LHCN-M2 (cell line): ENCODE data around the gene TRMT1. TPM values are rescaled to one million over a fixed set of nuclear protein-coding genes. Genes with fewer than 3 reads are reported as not detected.
A peak's percentile ranks its signal among the peaks of the same experiment; 100 is the strongest.

ENCODE experiments used
- DNase-seq: peaks from one replicate; pipeline ENCODE4 v3.0.0-alpha.2; 2012; ENCODE audit warnings: low read depth
- total RNA-seq: library from RNA; depleted of rRNA; stranded (reverse); fragments of >200 nt; gene quantifications from 2 replicates; pipeline ENCODE4 v1.2.3, GENCODE V29; 2014

Gene TRMT1
- total RNA-seq, 1 experiment from 2014 or later, result 39.6 TPM

DNA sequence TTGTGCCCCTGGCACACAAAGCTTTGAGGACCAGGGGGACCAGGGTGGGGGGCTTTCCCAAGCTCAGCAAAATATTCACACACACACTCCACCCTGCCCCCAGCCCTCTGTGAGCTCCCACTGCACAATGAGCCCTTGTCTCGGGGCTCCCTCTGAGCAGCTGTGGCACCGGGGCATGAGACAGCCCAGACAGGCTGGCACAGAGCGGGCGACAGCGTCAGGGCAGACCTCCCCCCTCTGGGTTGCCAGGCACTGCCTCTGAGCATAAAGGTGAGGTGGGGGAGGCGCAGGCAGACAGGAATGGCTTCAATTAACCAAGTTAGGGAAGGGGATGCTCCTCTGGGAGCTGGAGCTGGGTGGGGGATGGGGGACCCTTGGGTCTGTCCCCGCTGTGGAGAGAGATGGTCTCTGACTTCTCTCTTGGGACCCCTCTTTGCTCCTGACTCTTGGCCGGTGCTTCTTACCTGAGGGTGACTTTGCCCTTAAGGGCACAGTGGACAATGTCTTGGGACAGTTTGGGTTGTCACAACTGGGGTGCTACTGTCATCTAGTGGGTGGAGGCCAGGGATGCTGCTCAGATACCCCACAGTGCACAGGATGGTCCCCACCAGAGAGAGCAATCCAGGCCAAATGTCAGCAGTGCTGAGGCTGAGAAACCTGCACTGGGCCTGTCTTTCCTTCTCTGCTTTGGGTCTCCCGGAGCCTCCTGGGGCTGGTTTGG is 44.2 kb downstream of the TRMT1 start:
- no peak for DNase-seq

DNA sequence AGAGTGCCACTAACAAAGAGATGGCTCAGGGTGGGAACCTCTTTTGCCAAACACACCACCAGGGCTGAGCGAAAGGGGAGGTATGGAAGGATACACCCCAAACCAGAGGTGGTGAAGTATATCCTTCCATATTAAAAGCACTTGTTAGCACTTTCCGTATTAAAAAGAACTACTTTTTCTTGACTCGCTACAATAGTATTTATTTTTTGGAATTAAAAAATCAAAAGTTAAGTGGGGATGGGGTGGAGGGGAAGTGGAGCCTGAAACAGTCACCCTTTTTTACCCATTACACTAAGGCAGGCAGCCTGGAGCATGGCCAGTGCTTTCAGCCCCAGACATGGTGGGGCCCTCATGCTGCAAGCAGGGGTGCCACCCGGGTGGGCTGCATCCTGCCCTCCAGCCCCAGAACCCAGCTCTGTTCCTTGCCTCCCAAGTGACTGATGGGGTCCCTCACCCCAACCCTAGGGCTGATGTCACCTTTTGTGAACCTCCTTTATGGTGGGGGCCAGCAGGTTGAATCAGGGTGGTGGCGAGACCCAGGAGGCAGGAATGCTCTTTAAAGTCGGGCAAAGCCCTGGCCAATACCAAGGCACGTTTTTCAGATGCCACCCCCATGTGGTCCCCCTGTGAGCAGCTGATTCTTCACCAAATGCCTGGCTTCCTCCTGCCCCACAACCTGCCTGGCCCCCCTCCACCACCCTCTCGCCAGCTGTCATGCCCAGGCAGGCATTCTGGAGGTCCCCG is 44.9 kb downstream of the TRMT1 start:
- no peak for DNase-seq

DNA sequence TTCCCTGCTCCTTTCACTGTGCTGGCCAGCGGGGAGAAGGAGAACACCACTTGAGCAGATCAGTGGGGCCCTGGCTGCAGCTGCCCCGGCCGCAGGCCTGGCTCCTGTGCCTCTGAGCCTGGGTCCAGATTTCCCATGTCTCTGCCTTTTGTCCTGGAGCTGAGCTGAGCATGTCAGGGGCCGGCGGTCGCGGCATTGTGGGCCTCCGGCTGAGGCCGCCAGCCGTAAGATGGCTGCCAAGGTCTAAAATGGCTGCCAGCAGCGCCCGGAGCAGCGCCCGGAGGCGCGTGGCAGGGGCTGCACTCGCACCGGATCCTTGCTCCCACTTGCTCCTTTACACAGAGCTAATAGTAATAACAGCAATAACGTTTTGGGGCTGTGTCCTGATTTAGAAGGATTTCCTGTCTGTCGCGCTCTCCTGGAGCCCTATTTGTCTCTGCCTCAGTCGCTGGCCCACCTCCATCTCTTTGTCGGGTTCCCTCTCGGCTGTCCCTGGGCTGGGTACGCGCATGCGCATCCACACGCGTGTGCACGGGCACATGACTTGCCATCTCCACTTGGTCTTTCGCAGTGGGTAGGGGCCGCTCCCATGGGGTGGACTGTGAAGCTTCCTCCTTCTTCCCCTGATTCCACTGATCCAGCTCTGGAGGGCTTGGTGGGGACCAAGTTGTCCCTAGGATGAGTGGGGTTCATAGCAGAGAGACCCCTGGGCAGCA is 46.0 kb downstream of the TRMT1 start:
- no peak for DNase-seq

- no peak for DNase-seq
These were observed 46.9 kb downstream of the TRMT1 start for GRCh38 chr19:13069415-13070359.

DNA sequence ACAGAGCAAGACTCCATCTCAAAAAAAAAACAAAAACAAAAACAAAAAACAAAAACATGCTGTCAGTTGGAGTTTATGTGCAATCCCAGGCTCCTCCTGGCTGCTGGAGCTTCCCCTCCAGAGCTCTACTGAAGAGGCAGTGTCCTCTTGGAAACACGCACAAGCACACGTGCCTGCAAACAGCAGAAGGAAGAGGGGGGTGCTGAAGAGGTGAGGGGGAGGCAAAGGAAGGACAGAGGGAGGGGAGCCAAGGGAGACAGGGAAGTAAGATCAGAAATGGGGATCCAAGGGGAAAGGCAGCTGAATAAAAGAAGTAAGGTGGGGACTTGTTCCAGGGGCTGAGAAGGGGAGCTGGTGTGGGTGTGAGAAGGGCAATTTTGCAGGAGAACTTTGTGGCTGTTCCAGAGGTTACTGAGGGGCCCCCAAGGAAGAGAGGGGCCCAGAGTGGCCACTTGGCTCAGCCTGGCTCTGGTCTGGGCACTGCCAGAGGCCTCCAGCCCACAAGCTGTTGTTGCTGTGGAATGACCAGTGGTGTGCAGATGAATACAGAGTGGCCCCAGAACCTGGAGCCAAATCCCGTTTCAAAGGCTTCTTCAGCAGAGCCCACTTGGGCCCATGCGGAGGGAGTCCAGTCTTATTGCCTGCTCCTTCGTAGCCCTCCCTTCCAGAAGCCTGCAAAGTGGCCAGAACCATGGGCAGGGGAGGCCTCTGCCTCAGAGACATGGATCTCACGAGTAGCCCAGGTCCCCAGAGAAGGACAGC is 48.3 kb downstream of the TRMT1 start:
- DNase-seq, result no peak

- DNase-seq, result no peak
These were observed 49.4 kb downstream of the TRMT1 start for GRCh38 chr19:13066933-13067807.

DNA sequence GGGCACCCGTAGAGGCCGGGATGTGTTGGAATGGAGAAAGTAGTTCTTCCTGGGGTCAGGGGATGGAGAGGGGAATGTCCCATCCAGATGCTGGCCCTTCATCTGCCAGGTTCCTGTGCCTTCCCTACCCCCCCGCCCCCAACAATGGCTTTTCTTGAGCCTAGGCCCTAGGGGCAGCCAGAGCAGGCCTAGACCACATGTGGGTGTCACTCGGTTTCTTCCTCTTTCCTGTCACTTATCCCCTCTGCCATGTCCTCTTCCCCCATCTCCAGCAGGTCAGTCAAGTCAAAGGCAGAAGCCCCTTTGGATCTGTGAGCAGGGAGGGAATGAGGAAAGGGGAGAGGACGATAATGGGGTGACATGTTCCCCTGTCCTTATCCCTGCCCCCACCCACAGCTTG is 50.3 kb downstream of the TRMT1 start:
- no peak for DNase-seq

GRCh38 chr19:13064092-13064489 is 52.4 kb downstream of the TRMT1 start:
- DNase-seq, result no peak

GRCh38 chr19:13063461-13064091 is 53.0 kb downstream of the TRMT1 start:
- DNase-seq, result peak; percentile 34

DNA sequence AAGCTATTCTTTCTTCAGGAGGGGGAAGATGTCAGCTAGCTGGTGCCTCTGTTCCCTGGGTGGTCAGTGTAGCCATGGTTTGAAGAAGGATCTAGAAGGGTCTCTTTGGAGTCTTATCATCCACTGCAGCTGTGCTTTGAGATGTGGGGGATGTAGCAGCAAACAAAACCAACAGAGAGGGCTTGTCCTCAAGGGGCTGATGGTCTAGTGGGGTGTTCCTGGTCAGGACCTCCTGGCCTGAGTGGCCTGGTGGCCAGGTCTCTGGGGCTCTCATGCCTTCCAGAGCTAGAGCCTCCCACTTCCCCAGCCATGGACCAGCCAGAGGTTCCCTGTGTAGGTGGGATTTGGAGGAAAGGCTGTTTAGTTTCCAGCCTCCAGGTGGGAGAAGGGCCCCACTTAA is 54.2 kb downstream of the TRMT1 start:
- DNase-seq, result no peak

- DNase-seq, result peak; percentile 54
These were observed 55.3 kb downstream of the TRMT1 start for GRCh38 chr19:13060964-13061927.

GRCh38 chr19:13060233-13060963 is 56.1 kb downstream of the TRMT1 start:
- DNase-seq, result no peak

- DNase-seq, result no peak
These were observed 57.4 kb downstream of the TRMT1 start for GRCh38 chr19:13058951-13059660.

- DNase-seq, result no peak
These were observed 58.8 kb downstream of the TRMT1 start for GRCh38 chr19:13057744-13058143.

GRCh38 chr19:13057147-13057572 is 59.4 kb downstream of the TRMT1 start:
- no peak for DNase-seq

GRCh38 chr19:13056052-13056660 is 60.4 kb downstream of the TRMT1 start:
- no peak for DNase-seq
